Endothelial cell of umbilical vein (primary cell): ENCODE measurements around the gene CDC25C. TPM values are rescaled to one million over a fixed set of nuclear protein-coding genes. Genes with fewer than 3 reads are reported as not detected.

Experiments used
- BruUV-seq: library from RNA; stranded (reverse); fragments of 400-500 nt; replicated peaks from 2 replicates; lab custom pipeline; 2021; lab: Mats Ljungman, UMichigan
- CTCF ChIA-PET: fragments of 300-600, 350-600 bp; sonication (Branson Sonifier 250); formaldehyde crosslinking; loops from one replicate; lab custom pipeline; 2021; ENCODE audit warnings: antibody characterized with exemption, inconsistent platforms; lab: Charles Lee
- POLR2A ChIA-PET: fragments of 300-600, 350-600 bp; sonication (Branson Sonifier 250); formaldehyde crosslinking; loops from one replicate; lab custom pipeline; 2021; ENCODE audit warnings: antibody characterized with exemption, inconsistent platforms; lab: Charles Lee
- DNase-seq: peaks from one replicate; pipeline ENCODE4 v3.0.0-alpha.2; 2011; ENCODE audit warnings: low read depth, low spot score
- FAIRE-seq: peaks from 2 replicates; lab custom pipeline; 2011; peaks lifted over from hg19 to GRCh38; lab: Jason Lieb, UNC
- H2AFZ ChIP-seq: 2 replicates; pipeline ENCODE4 v1.6.0; 2012; ENCODE audit warnings: low read depth, low read length, control low read depth, inconsistent platforms
- H3K27ac ChIP-seq: 2 replicates; pipeline ENCODE4 v1.5.1; 2011; ENCODE audit warnings: low read depth, mild to moderate bottlenecking, control low read depth, low read length, moderate library complexity; ENCODE audit not compliant: insufficient read depth
- H3K27me3 ChIP-seq, 2 experiments: 2 replicates each; pipeline versions ENCODE4 v1.6.0 to v1.6.1; 2011; ENCODE audit warnings: low read length in 2 of 2, mixed read lengths in 1 of 2; ENCODE audit not compliant: control insufficient read depth in 2 of 2, insufficient read depth in 2 of 2
- H3K36me3 ChIP-seq, 2 experiments: 2 replicates in 1 of 2; 3 replicates in 1 of 2; pipeline ENCODE4 v1.5.1; 2011; ENCODE audit warnings: low read length in 2 of 2, mild to moderate bottlenecking in 1 of 2, moderate library complexity in 1 of 2; ENCODE audit not compliant: control insufficient read depth in 2 of 2, insufficient read depth in 2 of 2; ENCODE audit errors: extremely low read depth in 1 of 2
- H3K4me1 ChIP-seq: 3 replicates; pipeline ENCODE4 v1.5.1; 2011; ENCODE audit warnings: mild to moderate bottlenecking, low read length; ENCODE audit not compliant: control insufficient read depth, insufficient read depth; ENCODE audit errors: extremely low read depth
- H3K4me2 ChIP-seq: 2 replicates; pipeline ENCODE4 v1.6.1; 2011; ENCODE audit warnings: low read length, control low read depth, mixed read lengths; ENCODE audit not compliant: insufficient read depth
- H3K4me3 ChIP-seq, 3 experiments: fragments of 200-600 bp in 1 of 3; sonication (generic), shearing (Covaris generic) in 1 of 3; replicated peaks in 1 of 3; 2 replicates each; pipeline ENCODE4 v1.5.1; 2011 to 2016; ENCODE audit warnings: control low read depth in 3 of 3, low read length in 3 of 3, mild to moderate bottlenecking in 2 of 3, inconsistent platforms in 1 of 3, low read depth in 1 of 3, moderate library complexity in 1 of 3; ENCODE audit not compliant: insufficient read depth in 1 of 3
- H3K79me2 ChIP-seq: 2 replicates; pipeline ENCODE4 v1.6.0; 2012; ENCODE audit warnings: low read length, inconsistent platforms; ENCODE audit not compliant: control insufficient read depth, insufficient read depth
- H3K9ac ChIP-seq: replicated peaks from 2 replicates; pipeline ENCODE3; 2011; ENCODE audit warnings: low read length, control low read depth; ENCODE audit not compliant: insufficient read depth; ENCODE audit errors: extremely low read depth
- H3K9me1 ChIP-seq: replicated peaks from 3 replicates; pipeline ENCODE4 v1.6.0; 2011; ENCODE audit warnings: mild to moderate bottlenecking, low read length; ENCODE audit not compliant: control insufficient read depth, insufficient read depth; ENCODE audit errors: extremely low read depth
- H3K9me3 ChIP-seq: replicated peaks from 2 replicates; pipeline ENCODE4 v1.5.1; 2012; ENCODE audit warnings: low read length, inconsistent platforms; ENCODE audit not compliant: control insufficient read depth, insufficient read depth
- H4K20me1 ChIP-seq: replicated peaks from 2 replicates; pipeline ENCODE3; 2011; ENCODE audit warnings: mild to moderate bottlenecking, low read length; ENCODE audit not compliant: control insufficient read depth, insufficient read depth; ENCODE audit errors: extremely low read depth
- CTCF ChIP-seq, 2 donors: IDR thresholded peaks; 1 replicate in 1 of 2; 2 replicates in 1 of 2; pipeline ENCODE4 v1.5.1; 2011; ENCODE audit warnings: low read length in 2 of 2, mild to moderate bottlenecking in 2 of 2, moderate library complexity in 2 of 2, control low read depth in 1 of 2, inconsistent platforms in 1 of 2, low read depth in 1 of 2; ENCODE audit not compliant: insufficient read depth in 1 of 2; ENCODE audit errors: extremely low read depth in 1 of 2
- EZH2 ChIP-seq: IDR thresholded peaks from 2 replicates; pipeline ENCODE4 v1.6.1; 2012; ENCODE audit warnings: borderline replicate concordance, low read depth, mild to moderate bottlenecking, moderate library complexity, low read length, inconsistent platforms; ENCODE audit not compliant: severe bottlenecking
- FOS ChIP-seq: IDR thresholded peaks from 2 replicates; pipeline ENCODE4 v1.6.1; 2011; ENCODE audit warnings: mild to moderate bottlenecking, low read length, moderate library complexity, borderline replicate concordance; ENCODE audit not compliant: insufficient read depth
- GATA2 ChIP-seq: IDR thresholded peaks from 2 replicates; pipeline ENCODE4 v1.7.0; 2011; ENCODE audit warnings: low read depth, mild to moderate bottlenecking, moderate library complexity, mixed read lengths, low read length; ENCODE audit not compliant: insufficient read length, insufficient read depth
- JUN ChIP-seq: IDR thresholded peaks from 2 replicates; pipeline ENCODE4 v1.6.1; 2011; ENCODE audit warnings: borderline replicate concordance, low read depth; ENCODE audit not compliant: insufficient read length, insufficient read depth
- MAX ChIP-seq: IDR thresholded peaks from 2 replicates; pipeline ENCODE4 v1.6.1; 2011; ENCODE audit not compliant: insufficient read depth, insufficient read length
- MYC ChIP-seq: IDR thresholded peaks from one replicate; pipeline ENCODE4 v1.6.1; 2011; ENCODE audit warnings: mild to moderate bottlenecking, low read depth, low read length
- POLR2A ChIP-seq: IDR thresholded peaks from 2 replicates; pipeline ENCODE4 v1.6.1; 2012; ENCODE audit warnings: low read depth, mild to moderate bottlenecking, control low read depth, low read length
- POLR2AphosphoS5 ChIP-seq: IDR thresholded peaks from 2 replicates; pipeline ENCODE4 v1.6.1; 2012; ENCODE audit warnings: low read depth, mild to moderate bottlenecking, control low read depth, low read length, moderate library complexity; ENCODE audit not compliant: insufficient read depth
- dilution Hi-C: fragments of 300-500 bp; cut with MboI; formaldehyde crosslinking; loops from one replicate; pipeline ENCODE4 v1.15.0; 2019; ENCODE audit warnings: low sequenced_read_pairs; ENCODE audit not compliant: extremely low pct_ligation_motif_present
- intact Hi-C: fragments of 100-400 bp; cut with micrococcal nuclease; formaldehyde crosslinking; loops from one replicate; pipeline ENCODE4 v1.10.0; 2022
- polyA plus RNA-seq, 4 experiments: library from polyadenylated mRNA; depleted of rRNA in 3 of 4; stranded (reverse) in 3 of 4; unstranded in 1 of 4; fragments of >200 nt; gene quantifications; 2 replicates each; pipeline versions ENCODE4 v1.2.1 to v1.2.3, GENCODE V29; 2011 to 2012; ENCODE audit warnings: missing spikeins in 1 of 4
- total RNA-seq: library from RNA; stranded (reverse); gene quantifications from 2 replicates; pipeline ENCODE4 v1.2.3, GENCODE V29; 2021

Gene CDC25C
- total and polyA plus RNA-seq, 2 donors (not counting 3 experiments of a cell fraction or from before 2014, with no cell fraction given): 8.1 to 13.6 TPM

GRCh38 chr5:138359621-138360020, 28.0 kb upstream of the CDC25C start:
- no TSS peak for BruUV-seq
- Histone ChIP-seq H4K20me1 (peaks cover 4% of the 10 kb centered on the region), H3K36me3 (no peaks in the 10 kb centered on the region), H3K9ac (no peak overlapping the region), H3K4me1 (peaks cover 7% of the 10 kb centered on the region), H2AFZ (no peak overlapping the region), H3K27me3 (no peaks in the 10 kb centered on the region), H3K79me2 (peaks cover 81% of the 10 kb centered on the region), H3K9me1 (no peaks in the 10 kb centered on the region), H3K4me2 (no peak overlapping the region), H3K27ac (no peak overlapping the region), H3K9me3 (no peaks in the 10 kb centered on the region), H3K4me3 (no peak overlapping the region)
- dilution Hi-C loops (no loop called here), intact Hi-C loops (no loop called here)
- FAIRE-seq (no peak), DNase-seq (no peak)
- POLR2A ChIA-PET: no interaction called here
- no peak for TF ChIP-seq GATA2
- TF ChIP-seq MAX: no peak
- TF ChIP-seq CTCF (IDR thresholded peaks at IDR 0.05; ENCODE audit: extremely low read depth in 1 of 2, insufficient read depth in 1 of 2, low read depth in 1 of 2, low read length in 2 of 2): no peak
- TF ChIP-seq JUN: no peak
- TF ChIP-seq FOS: no peak
- no peak for TF ChIP-seq MYC
- no peak for TF ChIP-seq POLR2AphosphoS5
- TF ChIP-seq POLR2A: no peak
- no peak for TF ChIP-seq EZH2
- CTCF ChIA-PET: no interaction called here
